Measurements from ENCODE around the gene ZNF654.
A peak's percentile ranks its signal among the peaks of the same experiment; 100 is the strongest.
"Not testable (repeated sequence)": the region's sequence is repeated elsewhere in the genome, so short reads cannot be mapped to it uniquely, and the experiment has no call there.

ZNF654 gene

GRCh38 chr3:88075072-88075471 is 16.0 kb downstream of the ZNF654 start:
- no peak for DNase-seq

GRCh38 chr3:88075497-88075896 is 16.4 kb downstream of the ZNF654 start:
- DNase-seq = no peak

- DNase-seq = no peak
Observed at GRCh38 chr3:88076712-88077111, 17.7 kb downstream of the ZNF654 start.

GRCh38 chr3:88078932-88079331 is 19.9 kb downstream of the ZNF654 start:
- no peak for DNase-seq

GRCh38 chr3:88082854-88083253 is 23.8 kb downstream of the ZNF654 start:
- DNase-seq = no peak

GRCh38 chr3:88084097-88084501 is 25.0 kb downstream of the ZNF654 start:
- no peak for DNase-seq

GRCh38 chr3:88090681-88091080 is 31.6 kb downstream of the ZNF654 start:
- no peak for DNase-seq

GRCh38 chr3:88092270-88092669 is 33.2 kb downstream of the ZNF654 start:
- no peak for DNase-seq

GRCh38 chr3:88093266-88093665 is 34.2 kb downstream of the ZNF654 start:
- DNase-seq = no peak

GRCh38 chr3:88101142-88101541 is 42.1 kb downstream of the ZNF654 start:
- no peak for DNase-seq

GRCh38 chr3:88105325-88105724 is 46.3 kb downstream of the ZNF654 start:
- DNase-seq = peak; percentile 64

GRCh38 chr3:88112289-88112688 is 53.2 kb downstream of the ZNF654 start:
- no peak for DNase-seq

GRCh38 chr3:88113311-88114162 is 54.5 kb downstream of the ZNF654 start:
- peak; percentile 72 for DNase-seq

- no peak for DNase-seq
Observed at GRCh38 chr3:88114878-88115549, 56.0 kb downstream of the ZNF654 start.

GRCh38 chr3:88117683-88118082 is 58.6 kb downstream of the ZNF654 start:
- DNase-seq = no peak

GRCh38 chr3:88118603-88119002 is 59.5 kb downstream of the ZNF654 start:
- DNase-seq = not testable (repeated sequence)

GRCh38 chr3:88123526-88123925 is 64.5 kb downstream of the ZNF654 start:
- no peak for DNase-seq

GRCh38 chr3:88131695-88132094 is 72.6 kb downstream of the ZNF654 start:
- DNase-seq = no peak

GRCh38 chr3:88132894-88133293 is 73.8 kb downstream of the ZNF654 start:
- no peak for DNase-seq

- DNase-seq = no peak
Observed at GRCh38 chr3:88133711-88134263, 74.7 kb downstream of the ZNF654 start.

- peak; percentile 49 for DNase-seq
Observed at GRCh38 chr3:88137836-88138235, 78.8 kb downstream of the ZNF654 start.

GRCh38 chr3:88141458-88142083 is 82.5 kb downstream of the ZNF654 start:
- DNase-seq = peak; percentile 89

- DNase-seq = peak; percentile 57
Observed at GRCh38 chr3:88142094-88142624, 83.1 kb downstream of the ZNF654 start.

Measured in EL (cell line).